ENCODE data around the gene TNNT2.

GRCh38 chr1:201419256-201419655 lies 41.8 kb upstream of the TNNT2 start:
- TF ChIP-seq, protein P1, sequence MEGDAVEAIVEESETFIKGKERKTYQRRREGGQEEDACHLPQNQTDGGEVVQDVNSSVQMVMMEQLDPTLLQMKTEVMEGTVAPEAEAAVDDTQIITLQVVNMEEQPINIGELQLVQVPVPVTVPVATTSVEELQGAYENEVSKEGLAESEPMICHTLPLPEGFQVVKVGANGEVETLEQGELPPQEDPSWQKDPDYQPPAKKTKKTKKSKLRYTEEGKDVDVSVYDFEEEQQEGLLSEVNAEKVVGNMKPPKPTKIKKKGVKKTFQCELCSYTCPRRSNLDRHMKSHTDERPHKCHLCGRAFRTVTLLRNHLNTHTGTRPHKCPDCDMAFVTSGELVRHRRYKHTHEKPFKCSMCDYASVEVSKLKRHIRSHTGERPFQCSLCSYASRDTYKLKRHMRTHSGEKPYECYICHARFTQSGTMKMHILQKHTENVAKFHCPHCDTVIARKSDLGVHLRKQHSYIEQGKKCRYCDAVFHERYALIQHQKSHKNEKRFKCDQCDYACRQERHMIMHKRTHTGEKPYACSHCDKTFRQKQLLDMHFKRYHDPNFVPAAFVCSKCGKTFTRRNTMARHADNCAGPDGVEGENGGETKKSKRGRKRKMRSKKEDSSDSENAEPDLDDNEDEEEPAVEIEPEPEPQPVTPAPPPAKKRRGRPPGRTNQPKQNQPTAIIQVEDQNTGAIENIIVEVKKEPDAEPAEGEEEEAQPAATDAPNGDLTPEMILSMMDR (IDR thresholded peaks at IDR 0.05): no peak
- TF ChIP-seq EZH2 (IDR thresholded peaks at IDR 0.05; ENCODE audit: borderline replicate concordance, insufficient read depth, low read depth, low read length, poor library complexity, severe bottlenecking): no peak

All from B cell (primary cell).